GM20431 (cell line): ENCODE results near the gene ANKS1A.

Experiments
- in situ Hi-C: fragments of 300-500 bp; cut with MseI, MboI; formaldehyde crosslinking; loops from one replicate; pipeline ENCODE4 v1.15.0; 2020; ENCODE audit warnings: low sequenced_read_pairs; ENCODE audit not compliant: unreplicated experiment

Gene ANKS1A

GRCh38 chr6:35077713-35078105 is 188.7 kb downstream of the ANKS1A start:
- in situ Hi-C loops: no loop called here

GRCh38 chr6:35078226-35078850 is 189.3 kb downstream of the ANKS1A start:
- in situ Hi-C loops: no loop called here

- in situ Hi-C loops: no loop called here
Measured at GRCh38 chr6:35078896-35079295, 189.8 kb downstream of the ANKS1A start.

GRCh38 chr6:35079311-35080000 is 190.4 kb downstream of the ANKS1A start:
- in situ Hi-C loops: no loop called here

GRCh38 chr6:35080016-35080680 is 191.1 kb downstream of the ANKS1A start:
- in situ Hi-C loops: no loop called here

GRCh38 chr6:35080821-35081425 is 191.9 kb downstream of the ANKS1A start:
- in situ Hi-C loops: no loop called here

- in situ Hi-C loops: no loop called here
Measured at GRCh38 chr6:35081426-35081851, 192.4 kb downstream of the ANKS1A start.

GRCh38 chr6:35082046-35082732 is 193.1 kb downstream of the ANKS1A start:
- in situ Hi-C loops: no loop called here

- in situ Hi-C loops: no loop called here
Measured at GRCh38 chr6:35082733-35083403, 193.8 kb downstream of the ANKS1A start.

GRCh38 chr6:35083507-35083906 is 194.5 kb downstream of the ANKS1A start:
- in situ Hi-C loops: no loop called here

- in situ Hi-C loops: no loop called here
Measured at GRCh38 chr6:35084041-35084491, 195.0 kb downstream of the ANKS1A start.

GRCh38 chr6:35084511-35085203 is 195.6 kb downstream of the ANKS1A start:
- in situ Hi-C loops: no loop called here

- in situ Hi-C loops: no loop called here
Measured at GRCh38 chr6:35085359-35086281, 196.6 kb downstream of the ANKS1A start.

GRCh38 chr6:35086282-35086632 is 197.2 kb downstream of the ANKS1A start:
- in situ Hi-C loops: no loop called here

GRCh38 chr6:35086636-35087360 is 197.7 kb downstream of the ANKS1A start:
- in situ Hi-C loops: no loop called here

- in situ Hi-C loops: no loop called here
Measured at GRCh38 chr6:35087361-35088280, 198.6 kb downstream of the ANKS1A start.
